RKO (cell line): Measurements from ENCODE around the gene LRMDA.

Source experiments
- DNase-seq: peaks from one replicate; pipeline ENCODE4 v3.0.0-alpha.2; 2016; ENCODE audit warnings: low spot score

Gene LRMDA

GRCh38 chr10:76444034-76444800 lies 1012.8 kb downstream of the LRMDA start:
- DNase-seq: no peak

GRCh38 chr10:76447578-76447977 lies 1016.2 kb downstream of the LRMDA start:
- no peak for DNase-seq

GRCh38 chr10:76451911-76452310 lies 1020.5 kb downstream of the LRMDA start:
- DNase-seq: no peak

GRCh38 chr10:76453332-76453731 lies 1021.9 kb downstream of the LRMDA start:
- no peak for DNase-seq

GRCh38 chr10:76453997-76454396 lies 1022.6 kb downstream of the LRMDA start:
- no peak for DNase-seq

- DNase-seq: no peak
Observed at GRCh38 chr10:76454506-76455140, 1023.2 kb downstream of the LRMDA start.

- DNase-seq: peak; percentile 18
Observed at GRCh38 chr10:76456197-76456596, 1024.8 kb downstream of the LRMDA start.

DNA sequence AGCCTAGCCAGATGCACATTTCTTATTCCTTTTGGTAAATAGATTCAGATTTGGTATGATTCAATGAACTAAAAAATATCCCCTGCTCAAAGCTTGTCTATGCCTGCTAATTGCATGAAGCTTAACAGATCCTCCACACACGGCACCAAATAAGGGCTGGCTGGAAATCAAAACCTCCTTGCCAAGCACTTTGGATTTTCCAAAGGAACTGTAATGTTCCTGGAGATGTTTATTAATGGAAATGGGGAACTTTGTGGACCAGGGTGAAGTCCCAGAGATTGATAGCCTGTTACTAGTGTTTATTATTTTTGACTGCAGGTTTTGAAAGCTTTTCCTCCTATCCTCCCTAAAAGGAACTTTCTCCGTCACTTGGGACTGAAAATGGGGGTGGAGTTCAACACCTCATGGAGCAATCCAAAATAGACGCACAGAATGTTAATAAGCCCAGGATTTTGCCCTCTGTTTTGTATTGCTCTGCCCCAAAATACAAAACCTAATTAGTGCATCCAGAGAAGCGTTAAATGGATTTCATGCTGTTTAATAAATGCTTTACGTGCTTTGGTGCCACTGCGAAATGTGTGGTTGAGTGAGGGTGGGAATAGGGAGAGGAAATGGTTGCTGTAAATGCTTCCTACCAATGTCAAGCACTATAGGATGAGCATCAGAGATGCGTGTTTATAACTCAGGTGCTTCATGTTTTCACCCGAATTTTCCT lies 1027.7 kb downstream of the LRMDA start:
- DNase-seq: no peak

GRCh38 chr10:76461024-76461423 lies 1029.6 kb downstream of the LRMDA start:
- DNase-seq: no peak

DNA sequence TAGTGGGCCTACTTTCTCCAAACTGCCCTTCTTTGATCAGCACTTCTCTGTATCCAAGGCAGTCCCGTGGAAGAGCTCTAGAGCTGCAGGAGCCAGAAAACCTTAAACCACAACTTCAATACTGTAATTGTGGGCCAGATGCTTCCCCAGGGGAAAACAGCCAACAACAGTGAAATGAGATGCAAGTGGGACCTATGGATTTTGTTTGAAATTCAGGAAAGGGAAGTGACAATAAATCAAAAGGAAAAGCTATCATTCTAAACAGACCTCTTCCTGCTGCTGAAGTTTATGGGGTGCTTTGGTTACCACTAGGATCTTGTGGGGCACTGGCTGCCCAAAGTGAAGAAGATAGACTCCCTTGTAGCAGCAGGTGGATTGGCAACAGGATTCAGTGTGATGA lies 1031.7 kb downstream of the LRMDA start:
- DNase-seq: no peak

GRCh38 chr10:76466836-76467503 lies 1035.5 kb downstream of the LRMDA start:
- DNase-seq: no peak

DNA sequence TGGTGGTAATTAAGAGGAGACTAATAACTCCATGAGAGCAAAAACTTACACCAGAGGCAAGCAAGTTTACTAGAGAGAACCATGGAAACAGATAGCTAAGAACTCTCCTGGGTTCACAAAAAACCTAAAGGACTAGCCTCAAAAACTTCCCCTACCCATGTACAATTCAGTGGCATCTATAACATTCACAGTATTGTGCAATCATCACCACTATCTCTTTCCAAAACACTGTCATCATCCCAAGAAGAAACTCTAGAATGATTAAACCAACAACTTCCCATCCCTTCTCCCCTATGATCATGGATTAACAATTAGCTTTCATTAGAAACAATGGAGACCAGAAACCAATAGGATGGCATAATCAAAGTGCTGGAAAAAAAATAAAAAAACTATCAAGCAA lies 1038.3 kb downstream of the LRMDA start:
- DNase-seq: no peak

- no peak for DNase-seq
Observed at GRCh38 chr10:76479103-76479790, 1047.8 kb downstream of the LRMDA start.

GRCh38 chr10:76481178-76481577 lies 1049.8 kb downstream of the LRMDA start:
- no peak for DNase-seq

GRCh38 chr10:76487582-76487981 lies 1056.2 kb downstream of the LRMDA start:
- DNase-seq: no peak

DNA sequence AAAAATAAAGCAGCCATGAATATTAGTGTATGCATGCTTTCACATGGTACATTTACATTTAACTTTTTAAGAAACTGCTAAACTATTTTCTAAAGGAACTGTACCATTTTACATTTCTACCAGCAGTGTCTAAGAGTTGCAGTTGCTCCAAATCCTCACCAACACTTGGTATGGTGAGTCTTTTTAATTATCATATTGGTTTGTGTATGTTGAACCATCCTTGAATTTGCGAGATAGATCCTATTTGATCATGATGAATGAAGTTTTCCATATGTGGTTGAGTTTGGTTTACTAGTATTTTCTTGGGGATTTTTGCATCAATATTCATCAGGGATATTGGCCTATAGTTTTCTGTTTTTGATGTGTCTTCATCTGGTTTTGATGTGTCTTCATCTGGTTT lies 1057.2 kb downstream of the LRMDA start:
- no peak for DNase-seq

- no peak for DNase-seq
Observed at GRCh38 chr10:76491216-76491615, 1059.8 kb downstream of the LRMDA start.

- DNase-seq: no peak
Observed at GRCh38 chr10:76492026-76492425, 1060.6 kb downstream of the LRMDA start.

GRCh38 chr10:76492678-76493472 lies 1061.5 kb downstream of the LRMDA start:
- DNase-seq: no peak

GRCh38 chr10:76497666-76498065 lies 1066.2 kb downstream of the LRMDA start:
- DNase-seq: no peak

GRCh38 chr10:76504823-76505222 lies 1073.4 kb downstream of the LRMDA start:
- DNase-seq: no peak
